DMS 273 treated with DMSO at 0.1 percent for 48 hours (cell line): ENCODE results near the gene FOXP1.

ENCODE experiments used
- DNase-seq: peaks from one replicate; lab custom pipeline; 2025; lab: John Stamatoyannopoulos, UW

FOXP1 gene

GRCh38 chr3:71144525-71145253 lies 438.8 kb downstream of the FOXP1 start:
- no peak for DNase-seq

GRCh38 chr3:71143493-71143892 lies 440.0 kb downstream of the FOXP1 start:
- no peak for DNase-seq

GRCh38 chr3:71142441-71143161 lies 440.9 kb downstream of the FOXP1 start:
- no peak for DNase-seq

GRCh38 chr3:71140477-71140876 lies 443.1 kb downstream of the FOXP1 start:
- DNase-seq = no peak

- DNase-seq = no peak
These were observed 444.0 kb downstream of the FOXP1 start for GRCh38 chr3:71139496-71139895.

GRCh38 chr3:71138410-71138809 lies 445.1 kb downstream of the FOXP1 start:
- no peak for DNase-seq

GRCh38 chr3:71136276-71136675 lies 447.3 kb downstream of the FOXP1 start:
- DNase-seq = no peak

GRCh38 chr3:71135373-71136088 lies 448.0 kb downstream of the FOXP1 start:
- DNase-seq = no peak

- DNase-seq = no peak
These were observed 449.0 kb downstream of the FOXP1 start for GRCh38 chr3:71134521-71134920.

GRCh38 chr3:71133865-71134264 lies 449.7 kb downstream of the FOXP1 start:
- DNase-seq = no peak

- no peak for DNase-seq
These were observed 450.4 kb downstream of the FOXP1 start for GRCh38 chr3:71132995-71133730.

- no peak for DNase-seq
These were observed 451.9 kb downstream of the FOXP1 start for GRCh38 chr3:71131375-71132314.

GRCh38 chr3:71130471-71131374 lies 452.8 kb downstream of the FOXP1 start:
- DNase-seq = no peak

- no peak for DNase-seq
These were observed 453.7 kb downstream of the FOXP1 start for GRCh38 chr3:71129611-71130431.

GRCh38 chr3:71128961-71129360 lies 454.6 kb downstream of the FOXP1 start:
- no peak for DNase-seq

- no peak for DNase-seq
These were observed 455.7 kb downstream of the FOXP1 start for GRCh38 chr3:71127844-71128243.

GRCh38 chr3:71127052-71127831 lies 456.3 kb downstream of the FOXP1 start:
- no peak for DNase-seq

GRCh38 chr3:71125738-71126137 lies 457.8 kb downstream of the FOXP1 start:
- no peak for DNase-seq
